HepG2 (cell line): ENCODE data around the gene RNF8.

Experiments used
- CTCF ChIP-seq: sonication (generic); formaldehyde crosslinking; IDR thresholded peaks from 2 replicates; pipeline ENCODE4 v1.5.0; 2020; ENCODE audit warnings: mild to moderate bottlenecking, missing genetic modification reagents, moderate library complexity
- EZH2 ChIP-seq: conservative IDR thresholded peaks from 2 replicates; pipeline ENCODE4 v1.6.1; 2012; ENCODE audit warnings: mild to moderate bottlenecking, low read depth, low read length, moderate library complexity
- GATAD2A ChIP-seq: IDR thresholded peaks from 2 replicates; pipeline ENCODE4 v1.6.1; 2016
- ISX ChIP-seq: sonication (generic); formaldehyde crosslinking; conservative IDR thresholded peaks from 2 replicates; pipeline ENCODE4 v1.5.0; 2020; ENCODE audit warnings: missing genetic modification reagents
- KDM5B ChIP-seq: sonication (generic); formaldehyde crosslinking; IDR thresholded peaks from 2 replicates; pipeline ENCODE4 v1.4.0; 2020; ENCODE audit warnings: missing genetic modification reagents, mild to moderate bottlenecking, borderline replicate concordance
- MEIS2 ChIP-seq: sonication (generic); formaldehyde crosslinking; IDR thresholded peaks from 2 replicates; pipeline ENCODE4 v1.9.0; 2021; ENCODE audit warnings: mild to moderate bottlenecking, missing genetic modification reagents
- ZNF224 ChIP-seq: sonication (generic); formaldehyde crosslinking; IDR thresholded peaks from 2 replicates; pipeline ENCODE4 v1.5.0; 2020; ENCODE audit warnings: mild to moderate bottlenecking, missing genetic modification reagents
- TF ChIP-seq, protein P1 (sequence below): sonication (generic); formaldehyde crosslinking; IDR thresholded peaks from 2 replicates; pipeline ENCODE4 v1.5.0; 2020; ENCODE audit warnings: mild to moderate bottlenecking, missing genetic modification reagents, borderline replicate concordance

DNA sequence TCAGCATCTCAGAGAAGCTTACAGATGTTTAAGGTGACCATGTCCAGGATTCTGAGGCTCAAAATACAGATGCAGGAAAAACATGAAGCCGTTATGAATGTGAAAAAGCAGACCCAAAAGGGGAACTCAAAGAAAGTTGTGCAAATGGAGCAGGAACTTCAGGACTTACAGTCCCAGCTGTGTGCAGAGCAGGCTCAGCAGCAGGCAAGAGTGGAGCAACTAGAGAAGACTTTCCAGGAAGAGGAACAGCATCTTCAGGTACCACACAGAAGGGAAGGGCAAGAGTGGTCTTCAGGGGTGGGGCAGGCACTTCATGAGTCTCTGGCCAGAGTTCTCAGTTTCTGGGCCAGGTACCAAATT lies 15.2 kb downstream of the RNF8 start:
- TF ChIP-seq CTCF (CRISPR knock-in tag) (no peak), EZH2 (no peak), ISX (no peak), KDM5B (CRISPR knock-in tag) (no peak), GATAD2A (no peak), MEIS2 (no peak), ZNF224 (CRISPR knock-in tag) (no peak)
- TF ChIP-seq, protein P1, sequence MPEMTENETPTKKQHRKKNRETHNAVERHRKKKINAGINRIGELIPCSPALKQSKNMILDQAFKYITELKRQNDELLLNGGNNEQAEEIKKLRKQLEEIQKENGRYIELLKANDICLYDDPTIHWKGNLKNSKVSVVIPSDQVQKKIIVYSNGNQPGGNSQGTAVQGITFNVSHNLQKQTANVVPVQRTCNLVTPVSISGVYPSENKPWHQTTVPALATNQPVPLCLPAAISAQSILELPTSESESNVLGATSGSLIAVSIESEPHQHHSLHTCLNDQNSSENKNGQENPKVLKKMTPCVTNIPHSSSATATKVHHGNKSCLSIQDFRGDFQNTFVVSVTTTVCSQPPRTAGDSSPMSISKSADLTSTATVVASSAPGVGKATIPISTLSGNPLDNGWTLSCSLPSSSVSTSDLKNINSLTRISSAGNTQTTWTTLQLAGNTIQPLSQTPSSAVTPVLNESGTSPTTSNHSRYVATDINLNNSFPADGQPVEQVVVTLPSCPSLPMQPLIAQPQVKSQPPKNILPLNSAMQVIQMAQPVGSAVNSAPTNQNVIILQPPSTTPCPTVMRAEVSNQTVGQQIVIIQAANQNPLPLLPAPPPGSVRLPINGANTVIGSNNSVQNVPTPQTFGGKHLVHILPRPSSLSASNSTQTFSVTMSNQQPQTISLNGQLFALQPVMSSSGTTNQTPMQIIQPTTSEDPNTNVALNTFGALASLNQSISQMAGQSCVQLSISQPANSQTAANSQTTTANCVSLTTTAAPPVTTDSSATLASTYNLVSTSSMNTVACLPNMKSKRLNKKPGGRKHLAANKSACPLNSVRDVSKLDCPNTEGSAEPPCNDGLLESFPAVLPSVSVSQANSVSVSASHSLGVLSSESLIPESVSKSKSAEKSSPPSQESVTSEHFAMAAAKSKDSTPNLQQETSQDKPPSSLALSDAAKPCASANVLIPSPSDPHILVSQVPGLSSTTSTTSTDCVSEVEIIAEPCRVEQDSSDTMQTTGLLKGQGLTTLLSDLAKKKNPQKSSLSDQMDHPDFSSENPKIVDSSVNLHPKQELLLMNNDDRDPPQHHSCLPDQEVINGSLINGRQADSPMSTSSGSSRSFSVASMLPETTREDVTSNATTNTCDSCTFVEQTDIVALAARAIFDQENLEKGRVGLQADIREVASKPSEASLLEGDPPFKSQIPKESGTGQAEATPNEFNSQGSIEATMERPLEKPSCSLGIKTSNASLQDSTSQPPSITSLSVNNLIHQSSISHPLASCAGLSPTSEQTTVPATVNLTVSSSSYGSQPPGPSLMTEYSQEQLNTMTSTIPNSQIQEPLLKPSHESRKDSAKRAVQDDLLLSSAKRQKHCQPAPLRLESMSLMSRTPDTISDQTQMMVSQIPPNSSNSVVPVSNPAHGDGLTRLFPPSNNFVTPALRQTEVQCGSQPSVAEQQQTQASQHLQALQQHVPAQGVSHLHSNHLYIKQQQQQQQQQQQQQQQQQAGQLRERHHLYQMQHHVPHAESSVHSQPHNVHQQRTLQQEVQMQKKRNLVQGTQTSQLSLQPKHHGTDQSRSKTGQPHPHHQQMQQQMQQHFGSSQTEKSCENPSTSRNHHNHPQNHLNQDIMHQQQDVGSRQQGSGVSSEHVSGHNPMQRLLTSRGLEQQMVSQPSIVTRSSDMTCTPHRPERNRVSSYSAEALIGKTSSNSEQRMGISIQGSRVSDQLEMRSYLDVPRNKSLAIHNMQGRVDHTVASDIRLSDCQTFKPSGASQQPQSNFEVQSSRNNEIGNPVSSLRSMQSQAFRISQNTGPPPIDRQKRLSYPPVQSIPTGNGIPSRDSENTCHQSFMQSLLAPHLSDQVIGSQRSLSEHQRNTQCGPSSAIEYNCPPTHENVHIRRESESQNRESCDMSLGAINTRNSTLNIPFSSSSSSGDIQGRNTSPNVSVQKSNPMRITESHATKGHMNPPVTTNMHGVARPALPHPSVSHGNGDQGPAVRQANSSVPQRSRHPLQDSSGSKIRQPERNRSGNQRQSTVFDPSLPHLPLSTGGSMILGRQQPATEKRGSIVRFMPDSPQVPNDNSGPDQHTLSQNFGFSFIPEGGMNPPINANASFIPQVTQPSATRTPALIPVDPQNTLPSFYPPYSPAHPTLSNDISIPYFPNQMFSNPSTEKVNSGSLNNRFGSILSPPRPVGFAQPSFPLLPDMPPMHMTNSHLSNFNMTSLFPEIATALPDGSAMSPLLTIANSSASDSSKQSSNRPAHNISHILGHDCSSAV (CRISPR knock-in tag): no peak
